SU-DHL-6 (cell line): ENCODE data around the gene CFAP410.

Source experiments
- EZH2phosphoT487 ChIP-seq: fragments of 200-600 bp; sonication (generic), shearing (Covaris generic); conservative IDR thresholded peaks from 2 replicates; pipeline ENCODE4 v1.6.1; 2018; ENCODE audit warnings: mild to moderate bottlenecking, antibody characterized with exemption, low read length, moderate library complexity, mixed read lengths
- TF ChIP-seq, protein P1 (sequence below): fragments of 200-600 bp; sonication (generic); IDR thresholded peaks from one replicate; pipeline ENCODE4 v1.5.1; 2017; ENCODE audit warnings: antibody characterized with exemption, mild to moderate bottlenecking, low read length, moderate library complexity; ENCODE audit not compliant: insufficient read depth, poor library complexity, severe bottlenecking

DNA sequence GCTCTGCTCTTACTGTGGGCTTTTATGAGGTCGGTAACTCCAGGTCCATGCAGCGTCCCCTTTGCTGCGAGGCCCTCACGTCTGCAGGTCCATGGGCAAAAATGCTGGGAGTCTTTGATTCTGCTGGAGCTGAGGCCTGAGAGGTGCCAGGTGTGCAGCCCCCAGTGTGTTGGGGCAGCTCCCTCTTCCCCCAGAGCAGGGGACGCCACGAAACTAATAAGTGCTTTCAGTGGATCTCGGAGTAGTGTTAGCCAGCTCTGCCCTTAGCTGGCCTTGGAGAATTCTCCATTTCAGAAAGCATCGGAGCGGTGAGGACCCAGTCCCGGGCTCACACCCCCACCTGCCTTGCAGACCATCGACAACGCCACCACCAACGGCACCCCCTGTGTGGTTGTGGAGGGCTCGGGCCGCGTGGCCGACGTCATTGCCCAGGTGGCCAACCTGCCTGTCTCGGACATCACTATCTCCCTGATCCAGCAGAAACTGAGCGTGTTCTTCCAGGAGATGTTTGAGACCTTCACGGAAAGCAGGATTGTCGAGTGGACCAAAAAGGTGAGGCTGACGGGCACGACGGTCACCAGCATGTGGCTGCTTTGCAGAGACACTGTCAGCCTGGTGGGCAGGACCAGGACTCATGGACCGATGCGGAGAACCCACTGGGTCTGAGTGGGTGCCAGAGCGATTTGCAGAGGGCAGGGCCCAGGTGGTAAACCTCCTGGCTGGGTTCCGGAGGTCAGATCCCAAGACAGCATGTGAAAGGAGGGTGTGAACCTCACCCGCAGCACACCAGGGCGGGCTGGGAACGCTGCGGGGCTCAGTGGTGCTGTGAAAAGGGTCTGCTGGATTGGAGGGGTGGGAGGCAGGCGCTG is 39.7 kb upstream of the CFAP410 start:
- no peak for TF ChIP-seq EZH2phosphoT487
- TF ChIP-seq, protein P1, sequence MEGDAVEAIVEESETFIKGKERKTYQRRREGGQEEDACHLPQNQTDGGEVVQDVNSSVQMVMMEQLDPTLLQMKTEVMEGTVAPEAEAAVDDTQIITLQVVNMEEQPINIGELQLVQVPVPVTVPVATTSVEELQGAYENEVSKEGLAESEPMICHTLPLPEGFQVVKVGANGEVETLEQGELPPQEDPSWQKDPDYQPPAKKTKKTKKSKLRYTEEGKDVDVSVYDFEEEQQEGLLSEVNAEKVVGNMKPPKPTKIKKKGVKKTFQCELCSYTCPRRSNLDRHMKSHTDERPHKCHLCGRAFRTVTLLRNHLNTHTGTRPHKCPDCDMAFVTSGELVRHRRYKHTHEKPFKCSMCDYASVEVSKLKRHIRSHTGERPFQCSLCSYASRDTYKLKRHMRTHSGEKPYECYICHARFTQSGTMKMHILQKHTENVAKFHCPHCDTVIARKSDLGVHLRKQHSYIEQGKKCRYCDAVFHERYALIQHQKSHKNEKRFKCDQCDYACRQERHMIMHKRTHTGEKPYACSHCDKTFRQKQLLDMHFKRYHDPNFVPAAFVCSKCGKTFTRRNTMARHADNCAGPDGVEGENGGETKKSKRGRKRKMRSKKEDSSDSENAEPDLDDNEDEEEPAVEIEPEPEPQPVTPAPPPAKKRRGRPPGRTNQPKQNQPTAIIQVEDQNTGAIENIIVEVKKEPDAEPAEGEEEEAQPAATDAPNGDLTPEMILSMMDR = no peak
